Measurements from ENCODE around the gene DNAI4. TPM values are rescaled to one million over a fixed set of nuclear protein-coding genes. Genes with fewer than 3 reads are reported as not detected.

The DNAI4 gene
- total and polyA plus RNA-seq, 2 donors (not counting 3 experiments of a cell fraction or from before 2014, with no cell fraction given), result 0.51 to 3.3 TPM

DNA sequence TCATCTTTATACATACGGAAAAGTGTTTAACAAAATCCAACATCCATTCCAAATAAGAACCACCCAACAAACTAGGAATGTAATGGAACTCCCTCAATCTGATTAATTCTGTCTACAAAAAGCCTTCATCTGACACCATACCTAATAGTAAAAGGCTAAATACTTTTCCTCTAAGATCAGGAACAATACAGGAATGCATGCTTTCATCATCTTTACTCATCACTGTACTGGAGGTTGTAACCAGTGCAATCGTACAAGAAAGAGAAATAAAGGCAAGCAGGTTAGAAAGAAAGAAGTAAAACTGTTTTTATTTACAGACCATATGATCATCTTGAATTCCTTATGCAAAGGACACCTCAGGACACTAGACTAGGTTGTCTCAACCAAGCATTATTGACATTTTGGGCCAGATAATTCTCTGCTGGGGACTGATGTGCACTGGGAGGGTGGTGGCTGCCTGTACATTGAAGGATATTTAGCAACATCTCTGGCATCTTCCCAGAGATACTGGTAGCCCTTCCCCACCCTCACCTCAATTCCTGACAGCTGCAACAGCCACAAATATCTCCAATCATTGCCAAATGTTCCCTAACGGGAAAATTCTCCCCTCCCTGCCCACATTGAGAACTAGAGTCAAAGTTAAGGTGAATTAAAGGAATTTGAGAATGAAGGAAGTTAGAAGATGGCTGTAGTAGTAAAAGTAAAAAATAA is 93.0 kb downstream of the DNAI4 start:
- FAIRE-seq (no peak), DNase-seq (ENCODE audit: low read depth, low spot score) (no peak)
- intact Hi-C loops (cut with micrococcal nuclease), result no loop called here
- no peak overlapping the region for H3K4me3 ChIP-seq (replicated peaks in 1 of 3; ENCODE audit: insufficient read depth in 1 of 3, low read depth in 1 of 3, low read length in 3 of 3)
- no peaks in the 10 kb centered on the region for H3K27me3 ChIP-seq (ENCODE audit: control insufficient read depth in 2 of 2, insufficient read depth in 2 of 2, low read length in 2 of 2)
- BruUV-seq (replicated peaks), result no TSS peak
- H4K20me1 ChIP-seq (replicated peaks; ENCODE audit: control insufficient read depth, extremely low read depth, insufficient read depth, low read length), result no peaks in the 10 kb centered on the region
- H3K9me1 ChIP-seq (replicated peaks; ENCODE audit: control insufficient read depth, extremely low read depth, insufficient read depth, low read length), result no peaks in the 10 kb centered on the region
- dilution Hi-C loops (cut with MboI; ENCODE audit: extremely low pct_ligation_motif_present, low sequenced_read_pairs), result no loop called here
- H3K4me2 ChIP-seq (ENCODE audit: insufficient read depth, low read length), result no peak overlapping the region
- no peaks in the 10 kb centered on the region for H3K36me3 ChIP-seq (ENCODE audit: control insufficient read depth in 2 of 2, extremely low read depth in 1 of 2, insufficient read depth in 2 of 2, low read length in 2 of 2)
- TF ChIP-seq, protein P1, sequence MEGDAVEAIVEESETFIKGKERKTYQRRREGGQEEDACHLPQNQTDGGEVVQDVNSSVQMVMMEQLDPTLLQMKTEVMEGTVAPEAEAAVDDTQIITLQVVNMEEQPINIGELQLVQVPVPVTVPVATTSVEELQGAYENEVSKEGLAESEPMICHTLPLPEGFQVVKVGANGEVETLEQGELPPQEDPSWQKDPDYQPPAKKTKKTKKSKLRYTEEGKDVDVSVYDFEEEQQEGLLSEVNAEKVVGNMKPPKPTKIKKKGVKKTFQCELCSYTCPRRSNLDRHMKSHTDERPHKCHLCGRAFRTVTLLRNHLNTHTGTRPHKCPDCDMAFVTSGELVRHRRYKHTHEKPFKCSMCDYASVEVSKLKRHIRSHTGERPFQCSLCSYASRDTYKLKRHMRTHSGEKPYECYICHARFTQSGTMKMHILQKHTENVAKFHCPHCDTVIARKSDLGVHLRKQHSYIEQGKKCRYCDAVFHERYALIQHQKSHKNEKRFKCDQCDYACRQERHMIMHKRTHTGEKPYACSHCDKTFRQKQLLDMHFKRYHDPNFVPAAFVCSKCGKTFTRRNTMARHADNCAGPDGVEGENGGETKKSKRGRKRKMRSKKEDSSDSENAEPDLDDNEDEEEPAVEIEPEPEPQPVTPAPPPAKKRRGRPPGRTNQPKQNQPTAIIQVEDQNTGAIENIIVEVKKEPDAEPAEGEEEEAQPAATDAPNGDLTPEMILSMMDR (IDR thresholded peaks at IDR 0.05; ENCODE audit: extremely low read depth in 1 of 2, insufficient read depth in 1 of 2, low read depth in 1 of 2, low read length in 2 of 2), result no peak
- no peak for TF ChIP-seq JUN (IDR thresholded peaks at IDR 0.05; ENCODE audit: borderline replicate concordance, insufficient read depth, insufficient read length, low read depth)
- TF ChIP-seq FOS (IDR thresholded peaks at IDR 0.05; ENCODE audit: borderline replicate concordance, insufficient read depth, low read length), result no peak
- TF ChIP-seq POLR2AphosphoS5 (IDR thresholded peaks at IDR 0.05; ENCODE audit: insufficient read depth, low read depth, low read length), result no peak
- no peak for TF ChIP-seq EZH2 (IDR thresholded peaks at IDR 0.05; ENCODE audit: borderline replicate concordance, low read depth, low read length, severe bottlenecking)
- no peak for TF ChIP-seq MYC (IDR thresholded peaks at IDR 0.05; ENCODE audit: low read depth, low read length)
- TF ChIP-seq, protein P2, sequence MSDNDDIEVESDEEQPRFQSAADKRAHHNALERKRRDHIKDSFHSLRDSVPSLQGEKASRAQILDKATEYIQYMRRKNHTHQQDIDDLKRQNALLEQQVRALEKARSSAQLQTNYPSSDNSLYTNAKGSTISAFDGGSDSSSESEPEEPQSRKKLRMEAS (IDR thresholded peaks at IDR 0.05; ENCODE audit: insufficient read depth, insufficient read length), result no peak
- no peak for TF ChIP-seq GATA2 (IDR thresholded peaks at IDR 0.05; ENCODE audit: insufficient read depth, insufficient read length, low read depth, low read length)
- no peak for TF ChIP-seq POLR2A (IDR thresholded peaks at IDR 0.05; ENCODE audit: low read depth, low read length)
- no peak overlapping the region for H2AFZ ChIP-seq (ENCODE audit: low read depth, low read length)
- H3K79me2 ChIP-seq (ENCODE audit: control insufficient read depth, insufficient read depth, low read length), result no peaks in the 10 kb centered on the region
- ChIA-PET CTCF (interaction anchor here (0.7 to 1.2 kb wide), 2 partner anchors 8 to 10 kb away, joined by 3 read pairs; no protein-coding TSS in a partner anchor), POLR2A (no interaction called here)
- no peak overlapping the region for H3K27ac ChIP-seq (ENCODE audit: insufficient read depth, low read depth, low read length)
- no peak overlapping the region for H3K9ac ChIP-seq (replicated peaks; ENCODE audit: extremely low read depth, insufficient read depth, low read length)
- H3K9me3 ChIP-seq (replicated peaks; ENCODE audit: control insufficient read depth, insufficient read depth, low read length), result no peaks in the 10 kb centered on the region
- H3K4me1 ChIP-seq (ENCODE audit: control insufficient read depth, extremely low read depth, insufficient read depth, low read length), result no peaks in the 10 kb centered on the region

All from endothelial cell of umbilical vein (primary cell).